Measurements from ENCODE around the gene EXT2. TPM values are rescaled to one million over a fixed set of nuclear protein-coding genes. Genes with fewer than 3 reads are reported as not detected.
A peak's percentile ranks its signal among the peaks of the same experiment; 100 is the strongest.

EXT2 gene
- total RNA-seq, 1 donor from 2014 or later = 106 TPM

DNA sequence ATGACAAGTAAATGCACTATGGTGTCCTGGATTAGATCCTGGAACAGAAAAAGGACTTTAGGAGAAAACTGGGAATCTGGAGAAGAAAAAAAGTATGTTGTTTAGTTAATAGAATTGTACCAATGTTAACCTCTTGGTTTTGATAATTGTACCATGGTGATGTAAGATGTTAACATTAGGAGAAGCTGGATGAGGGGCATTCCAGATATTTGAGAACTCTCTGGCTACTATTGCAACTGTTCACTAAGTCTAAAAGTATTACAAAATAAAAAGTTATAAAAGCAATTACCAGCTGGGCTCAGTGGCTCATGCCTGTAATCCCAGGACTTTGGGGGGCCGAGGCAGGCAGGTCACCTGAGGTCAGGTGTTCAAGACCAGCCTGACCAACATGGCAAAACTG, 66.5 kb downstream of the EXT2 start:
- no peak overlapping the region for H3K4me3 Mint-ChIP-seq (ENCODE audit: unreplicated experiment)
- no peak overlapping the region for H3K27ac Mint-ChIP-seq (ENCODE audit: unreplicated experiment)
- TF ChIP-seq, protein P1, sequence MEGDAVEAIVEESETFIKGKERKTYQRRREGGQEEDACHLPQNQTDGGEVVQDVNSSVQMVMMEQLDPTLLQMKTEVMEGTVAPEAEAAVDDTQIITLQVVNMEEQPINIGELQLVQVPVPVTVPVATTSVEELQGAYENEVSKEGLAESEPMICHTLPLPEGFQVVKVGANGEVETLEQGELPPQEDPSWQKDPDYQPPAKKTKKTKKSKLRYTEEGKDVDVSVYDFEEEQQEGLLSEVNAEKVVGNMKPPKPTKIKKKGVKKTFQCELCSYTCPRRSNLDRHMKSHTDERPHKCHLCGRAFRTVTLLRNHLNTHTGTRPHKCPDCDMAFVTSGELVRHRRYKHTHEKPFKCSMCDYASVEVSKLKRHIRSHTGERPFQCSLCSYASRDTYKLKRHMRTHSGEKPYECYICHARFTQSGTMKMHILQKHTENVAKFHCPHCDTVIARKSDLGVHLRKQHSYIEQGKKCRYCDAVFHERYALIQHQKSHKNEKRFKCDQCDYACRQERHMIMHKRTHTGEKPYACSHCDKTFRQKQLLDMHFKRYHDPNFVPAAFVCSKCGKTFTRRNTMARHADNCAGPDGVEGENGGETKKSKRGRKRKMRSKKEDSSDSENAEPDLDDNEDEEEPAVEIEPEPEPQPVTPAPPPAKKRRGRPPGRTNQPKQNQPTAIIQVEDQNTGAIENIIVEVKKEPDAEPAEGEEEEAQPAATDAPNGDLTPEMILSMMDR (IDR thresholded peaks at IDR 0.05) = no peak
- H3K36me3 Mint-ChIP-seq (ENCODE audit: low read depth) = peaks cover 14% of the 10 kb centered on the region
- no peak for DNase-seq (ENCODE audit: low spot score)
- peaks cover 18% of the 10 kb centered on the region for H3K4me1 Mint-ChIP-seq (ENCODE audit: low read depth)
- peaks cover 6% of the 10 kb centered on the region for H3K9me3 Mint-ChIP-seq (ENCODE audit: low read depth)
- H3K27me3 Mint-ChIP-seq (ENCODE audit: low read depth) = no peaks in the 10 kb centered on the region

DNA sequence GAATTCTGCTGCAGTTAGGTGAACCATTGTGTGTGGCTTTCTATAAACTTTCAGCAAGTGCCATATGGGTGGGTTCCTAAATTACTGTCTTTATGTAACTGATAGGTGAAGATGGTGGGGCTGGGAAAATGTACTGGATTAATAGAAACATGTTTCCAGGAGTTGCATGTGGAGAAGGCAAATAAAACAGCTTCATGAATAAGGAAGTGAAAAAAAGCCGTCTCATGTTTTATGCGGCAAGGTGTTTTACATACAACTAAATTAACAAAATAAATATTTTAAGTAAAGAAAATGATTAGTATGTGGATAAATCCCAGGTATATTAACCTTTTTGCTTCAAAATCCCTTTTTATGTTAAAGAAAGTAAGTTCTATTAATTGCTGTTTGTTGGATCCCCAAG, 67.2 kb downstream of the EXT2 start:
- Mint-ChIP-seq H3K27ac (ENCODE audit: unreplicated experiment) (no peak overlapping the region), H3K4me1 (ENCODE audit: low read depth) (peaks cover 20% of the 10 kb centered on the region), H3K36me3 (ENCODE audit: low read depth) (peaks cover 13% of the 10 kb centered on the region), H3K4me3 (ENCODE audit: unreplicated experiment) (no peak overlapping the region), H3K9me3 (ENCODE audit: low read depth) (peaks cover 6% of the 10 kb centered on the region), H3K27me3 (ENCODE audit: low read depth) (no peaks in the 10 kb centered on the region)
- TF ChIP-seq, protein P1 (IDR thresholded peaks at IDR 0.05) = no peak
- no peak for DNase-seq (ENCODE audit: low spot score)

DNA sequence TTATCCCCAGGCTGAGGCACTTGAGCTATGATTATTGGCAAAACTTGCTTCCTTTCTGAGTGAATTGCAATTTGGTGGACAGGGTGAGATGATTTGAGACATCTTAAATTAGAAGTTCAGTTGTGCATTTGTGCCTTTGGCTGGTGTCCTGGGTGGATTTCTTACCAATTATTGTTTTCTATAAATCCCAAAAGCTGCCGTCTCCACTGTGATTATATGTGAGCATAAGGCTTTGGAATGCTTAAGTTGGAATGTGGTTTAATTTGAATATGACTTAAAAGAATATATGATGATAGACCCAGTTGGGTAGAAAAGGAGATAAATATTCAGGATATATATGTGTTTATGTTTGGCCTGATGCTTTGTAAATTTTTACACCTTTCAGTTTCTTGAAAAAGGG, 70.0 kb downstream of the EXT2 start:
- no peak for DNase-seq (ENCODE audit: low spot score)
- Mint-ChIP-seq H3K9me3 (ENCODE audit: low read depth) (no peaks in the 10 kb centered on the region), H3K27ac (ENCODE audit: unreplicated experiment) (no peak overlapping the region), H3K4me3 (ENCODE audit: unreplicated experiment) (no peak overlapping the region), H3K36me3 (ENCODE audit: low read depth) (peaks cover 4% of the 10 kb centered on the region), H3K27me3 (ENCODE audit: low read depth) (no peaks in the 10 kb centered on the region), H3K4me1 (ENCODE audit: low read depth) (peaks cover 20% of the 10 kb centered on the region)
- TF ChIP-seq, protein P1 (IDR thresholded peaks at IDR 0.05) = no peak

DNA sequence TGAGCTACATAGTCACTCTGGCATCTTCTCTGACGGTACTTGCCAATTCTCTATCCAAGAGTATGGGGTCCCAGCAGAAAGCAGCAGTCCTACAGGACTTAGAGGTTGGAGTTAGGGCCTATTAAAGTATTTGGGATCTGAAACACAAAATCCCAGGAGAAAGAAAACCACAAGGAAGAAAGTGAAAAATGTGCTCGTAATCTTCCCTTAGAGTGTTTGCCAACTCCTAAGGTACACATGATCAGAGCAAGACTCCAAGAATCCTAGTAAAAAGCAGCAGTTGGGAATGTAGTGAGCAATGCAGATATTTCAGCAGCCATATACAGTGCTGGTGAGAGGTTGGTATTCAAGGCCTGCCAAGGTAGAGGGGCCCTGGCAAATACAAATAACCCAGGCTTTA, 71.6 kb downstream of the EXT2 start:
- Mint-ChIP-seq H3K27ac (ENCODE audit: unreplicated experiment) (peak overlapping the region; percentile 60), H3K4me3 (ENCODE audit: unreplicated experiment) (no peak overlapping the region), H3K36me3 (ENCODE audit: low read depth) (no peaks in the 10 kb centered on the region), H3K9me3 (ENCODE audit: low read depth) (no peaks in the 10 kb centered on the region), H3K27me3 (ENCODE audit: low read depth) (no peaks in the 10 kb centered on the region), H3K4me1 (ENCODE audit: low read depth) (peaks cover 34% of the 10 kb centered on the region)
- no peak for DNase-seq (ENCODE audit: low spot score)
- TF ChIP-seq, protein P1 (IDR thresholded peaks at IDR 0.05) = no peak

DNA sequence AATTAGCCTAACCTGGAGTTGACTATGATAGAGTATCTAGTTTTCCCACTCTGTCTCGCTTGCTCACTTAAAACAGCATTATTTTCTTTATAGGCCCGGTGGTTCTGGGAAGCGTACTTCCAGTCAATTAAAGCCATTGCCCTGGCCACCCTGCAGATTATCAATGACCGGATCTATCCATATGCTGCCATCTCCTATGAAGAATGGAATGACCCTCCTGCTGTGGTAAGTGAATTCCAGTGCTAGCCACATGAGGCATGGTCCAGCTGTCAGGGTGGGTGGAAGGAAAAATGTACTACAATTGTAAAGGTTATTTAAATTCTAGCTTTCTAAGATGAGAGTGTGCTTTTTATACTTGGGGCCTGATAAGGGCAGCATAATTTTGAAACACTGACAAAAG, 76.0 kb downstream of the EXT2 start:
- TF ChIP-seq, protein P1 (IDR thresholded peaks at IDR 0.05) = no peak
- Mint-ChIP-seq H3K36me3 (ENCODE audit: low read depth) (peaks cover 4% of the 10 kb centered on the region), H3K9me3 (ENCODE audit: low read depth) (no peaks in the 10 kb centered on the region), H3K27me3 (ENCODE audit: low read depth) (no peaks in the 10 kb centered on the region), H3K4me1 (ENCODE audit: low read depth) (peaks cover 23% of the 10 kb centered on the region), H3K4me3 (ENCODE audit: unreplicated experiment) (no peak overlapping the region), H3K27ac (ENCODE audit: unreplicated experiment) (peak overlapping the region; percentile 36)
- DNase-seq (ENCODE audit: low spot score) = no peak
